Tibial nerve (tissue), 4 donors: ENCODE results near the gene EPHA3.

Experiments
- EP300 ChIP-seq, 2 donors: sonication (generic); formaldehyde crosslinking; IDR thresholded peaks; one replicate each; pipeline ENCODE4 v1.6.1; 2017; ENCODE audit warnings: antibody characterized with exemption in 2 of 2, mild to moderate bottlenecking in 1 of 2
- POLR2A ChIP-seq, 2 donors: fragments of 450-650 bp; IDR thresholded peaks; one replicate each; pipeline ENCODE4 v1.6.1; 2017; ENCODE audit warnings: antibody characterized with exemption in 2 of 2, mild to moderate bottlenecking in 2 of 2, moderate library complexity in 2 of 2
- TF ChIP-seq, protein P1 (sequence below), 5 experiments: fragments of 200-600 bp in 3 of 5; fragments of 450-650 bp in 2 of 5; sonication (generic) in 3 of 5; IDR thresholded peaks; one replicate each; pipeline ENCODE4 v1.5.1; 2016 to 2019; ENCODE audit warnings: antibody characterized with exemption in 5 of 5, mild to moderate bottlenecking in 3 of 5, moderate library complexity in 2 of 5

- TF ChIP-seq, protein P1, sequence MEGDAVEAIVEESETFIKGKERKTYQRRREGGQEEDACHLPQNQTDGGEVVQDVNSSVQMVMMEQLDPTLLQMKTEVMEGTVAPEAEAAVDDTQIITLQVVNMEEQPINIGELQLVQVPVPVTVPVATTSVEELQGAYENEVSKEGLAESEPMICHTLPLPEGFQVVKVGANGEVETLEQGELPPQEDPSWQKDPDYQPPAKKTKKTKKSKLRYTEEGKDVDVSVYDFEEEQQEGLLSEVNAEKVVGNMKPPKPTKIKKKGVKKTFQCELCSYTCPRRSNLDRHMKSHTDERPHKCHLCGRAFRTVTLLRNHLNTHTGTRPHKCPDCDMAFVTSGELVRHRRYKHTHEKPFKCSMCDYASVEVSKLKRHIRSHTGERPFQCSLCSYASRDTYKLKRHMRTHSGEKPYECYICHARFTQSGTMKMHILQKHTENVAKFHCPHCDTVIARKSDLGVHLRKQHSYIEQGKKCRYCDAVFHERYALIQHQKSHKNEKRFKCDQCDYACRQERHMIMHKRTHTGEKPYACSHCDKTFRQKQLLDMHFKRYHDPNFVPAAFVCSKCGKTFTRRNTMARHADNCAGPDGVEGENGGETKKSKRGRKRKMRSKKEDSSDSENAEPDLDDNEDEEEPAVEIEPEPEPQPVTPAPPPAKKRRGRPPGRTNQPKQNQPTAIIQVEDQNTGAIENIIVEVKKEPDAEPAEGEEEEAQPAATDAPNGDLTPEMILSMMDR (IDR thresholded peaks at IDR 0.05), result no peak
- no peak for TF ChIP-seq POLR2A (IDR thresholded peaks at IDR 0.05)
- no peak for TF ChIP-seq EP300 (IDR thresholded peaks at IDR 0.05)
Measured at GRCh38 chr3:89426060-89426459, 318.6 kb downstream of the EPHA3 start.
